ENCODE results near the gene ZMYM5.
"Not testable (repeated sequence)": the region's sequence is repeated elsewhere in the genome, so short reads cannot be mapped to it uniquely, and the experiment has no call there.

Gene ZMYM5

DNA sequence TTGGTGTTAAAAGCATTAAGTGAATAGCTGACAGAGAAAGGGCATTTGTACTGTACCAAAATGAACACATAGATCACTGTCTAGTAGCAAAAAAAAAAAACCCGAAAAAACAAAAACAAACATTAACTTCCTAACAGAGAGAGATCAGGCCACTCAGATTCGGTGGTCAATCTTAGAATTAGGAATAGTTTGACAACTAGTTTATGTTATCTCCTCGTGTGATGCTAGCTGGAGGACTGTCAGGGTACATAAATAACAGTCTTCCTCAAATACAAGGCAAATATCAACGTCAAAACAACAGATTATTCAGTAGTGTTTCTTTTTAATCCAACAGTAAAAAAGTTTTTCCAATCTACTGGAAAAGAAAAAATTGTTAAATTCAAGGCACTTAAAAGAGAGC is 1.7 kb downstream of the ZMYM5 start:
- H3K79me2 ChIP-seq (ENCODE audit: insufficient read depth, low read length): peaks cover 42% of the 10 kb centered on the region
- H3K4me2 ChIP-seq (ENCODE audit: insufficient read depth, low read length): peak overlapping the region; percentile 77
- DNase-seq: no peak
- no peak for TF ChIP-seq EZH2 (IDR thresholded peaks at IDR 0.05; ENCODE audit: borderline replicate concordance, low read depth, low read length, severe bottlenecking)
- TF ChIP-seq, protein P1, sequence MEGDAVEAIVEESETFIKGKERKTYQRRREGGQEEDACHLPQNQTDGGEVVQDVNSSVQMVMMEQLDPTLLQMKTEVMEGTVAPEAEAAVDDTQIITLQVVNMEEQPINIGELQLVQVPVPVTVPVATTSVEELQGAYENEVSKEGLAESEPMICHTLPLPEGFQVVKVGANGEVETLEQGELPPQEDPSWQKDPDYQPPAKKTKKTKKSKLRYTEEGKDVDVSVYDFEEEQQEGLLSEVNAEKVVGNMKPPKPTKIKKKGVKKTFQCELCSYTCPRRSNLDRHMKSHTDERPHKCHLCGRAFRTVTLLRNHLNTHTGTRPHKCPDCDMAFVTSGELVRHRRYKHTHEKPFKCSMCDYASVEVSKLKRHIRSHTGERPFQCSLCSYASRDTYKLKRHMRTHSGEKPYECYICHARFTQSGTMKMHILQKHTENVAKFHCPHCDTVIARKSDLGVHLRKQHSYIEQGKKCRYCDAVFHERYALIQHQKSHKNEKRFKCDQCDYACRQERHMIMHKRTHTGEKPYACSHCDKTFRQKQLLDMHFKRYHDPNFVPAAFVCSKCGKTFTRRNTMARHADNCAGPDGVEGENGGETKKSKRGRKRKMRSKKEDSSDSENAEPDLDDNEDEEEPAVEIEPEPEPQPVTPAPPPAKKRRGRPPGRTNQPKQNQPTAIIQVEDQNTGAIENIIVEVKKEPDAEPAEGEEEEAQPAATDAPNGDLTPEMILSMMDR (IDR thresholded peaks at IDR 0.05; ENCODE audit: borderline replicate concordance, extremely low read depth, low read length, poor library complexity, severe bottlenecking): no peak
- H3K4me1 ChIP-seq (ENCODE audit: insufficient read depth, low read length): peaks cover 21% of the 10 kb centered on the region
- H4K20me1 ChIP-seq (ENCODE audit: insufficient read depth, low read length): no peaks in the 10 kb centered on the region
- H3K4me3 ChIP-seq (ENCODE audit: low read depth in 1 of 2, low read length in 2 of 2): peak overlapping the region; percentile 42 to 75; a peak in 3 of 4 replicates
- H3K27ac ChIP-seq (ENCODE audit: low read length): peak overlapping the region; percentile 68; the same call in 1 of the 2 replicates
- no peaks in the 10 kb centered on the region for H3K9me3 ChIP-seq (ENCODE audit: insufficient read depth, low read length, severe bottlenecking)
- H2AFZ ChIP-seq (ENCODE audit: low read depth, low read length): no peak overlapping the region
- H3K27me3 ChIP-seq (ENCODE audit: insufficient read depth, low read length, poor library complexity): peaks cover 3% of the 10 kb centered on the region
- H3K9ac ChIP-seq (ENCODE audit: low read depth, low read length): peak overlapping the region; percentile 70
- H3K36me3 ChIP-seq (ENCODE audit: insufficient read depth, low read length): no peaks in the 10 kb centered on the region
- no peak for ATAC-seq (ENCODE audit: insufficient read depth, low read depth)

DNA sequence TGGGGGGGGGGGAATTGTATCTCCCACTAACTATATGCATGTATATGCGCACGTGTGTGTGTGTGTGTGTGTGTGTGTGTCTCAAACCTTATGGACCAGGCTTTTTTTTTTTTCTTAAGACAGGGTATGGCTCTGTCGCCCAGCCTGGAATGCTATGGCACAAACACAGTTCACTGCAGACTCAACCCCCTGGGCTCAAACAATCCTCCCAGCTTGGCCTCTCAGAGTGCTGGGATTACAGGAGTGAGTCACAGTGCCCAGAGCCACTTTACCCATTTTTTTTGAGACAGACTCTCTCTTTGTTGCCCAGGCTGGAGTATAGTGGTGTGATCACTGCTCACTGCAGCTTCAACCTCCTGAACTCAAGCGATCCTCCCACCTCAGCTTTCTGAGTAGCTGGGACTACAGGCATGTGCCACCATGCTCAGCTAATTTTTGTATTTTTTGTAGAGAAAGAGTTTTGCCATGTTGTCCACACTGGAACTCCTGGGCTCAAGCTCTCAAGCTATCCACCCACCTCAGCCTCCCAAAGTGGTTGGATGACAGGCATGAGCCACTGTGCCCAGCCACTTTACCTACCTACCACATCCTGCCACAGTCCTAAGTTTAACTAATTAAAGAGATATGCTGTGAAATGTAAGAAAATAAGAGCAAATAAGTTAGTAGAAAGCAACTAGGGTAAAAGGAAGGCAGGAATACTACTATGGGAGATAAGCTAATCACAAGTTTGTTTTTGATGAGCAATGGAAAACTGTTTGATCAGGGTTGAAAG is 2.4 kb downstream of the ZMYM5 start:
- peak; percentile 16 for DNase-seq
- no peak overlapping the region for H3K9ac ChIP-seq (ENCODE audit: low read depth, low read length)

DNA sequence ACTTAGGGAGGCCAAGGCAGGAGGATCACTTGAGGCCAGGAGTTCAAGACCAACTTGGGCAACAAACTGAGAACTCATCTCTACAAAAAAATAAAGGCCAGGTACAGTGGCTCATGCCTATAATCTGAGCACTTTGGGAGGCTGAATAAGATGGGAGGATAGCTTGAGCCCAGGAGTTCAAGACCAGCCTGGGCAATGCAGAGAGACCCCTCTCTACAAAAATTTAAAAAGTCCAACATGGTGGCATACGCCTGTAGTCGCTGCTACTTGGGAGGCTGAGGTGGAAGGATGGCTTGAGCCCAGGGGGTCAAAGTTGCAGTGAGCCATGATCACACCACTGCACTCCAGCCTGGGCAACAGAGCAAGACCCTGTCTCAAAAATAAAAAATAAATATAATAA is 5.8 kb downstream of the ZMYM5 start:
- H4K20me1 ChIP-seq (ENCODE audit: insufficient read depth, low read length); H3K36me3 ChIP-seq (ENCODE audit: insufficient read depth, low read length); H3K9me3 ChIP-seq (ENCODE audit: insufficient read depth, low read length, severe bottlenecking); H2AFZ ChIP-seq (ENCODE audit: low read depth, low read length); H3K4me3 ChIP-seq (ENCODE audit: low read depth in 1 of 2, low read length in 2 of 2); H3K27ac ChIP-seq (ENCODE audit: low read length); H3K9ac ChIP-seq (ENCODE audit: low read depth, low read length); ATAC-seq (ENCODE audit: insufficient read depth, low read depth); H3K27me3 ChIP-seq (ENCODE audit: insufficient read depth, low read length, poor library complexity); H3K4me2 ChIP-seq (ENCODE audit: insufficient read depth, low read length); DNase-seq: not testable (repeated sequence)
- H3K4me1 ChIP-seq (ENCODE audit: insufficient read depth, low read length): peaks cover 15% of the 10 kb centered on the region
- H3K79me2 ChIP-seq (ENCODE audit: insufficient read depth, low read length): peaks cover 47% of the 10 kb centered on the region

More for the DNA sequence above, 2.4 kb downstream of the ZMYM5 start:
- Histone ChIP-seq H4K20me1 (ENCODE audit: insufficient read depth, low read length) (no peaks in the 10 kb centered on the region), H2AFZ (ENCODE audit: low read depth, low read length) (no peak overlapping the region), H3K36me3 (ENCODE audit: insufficient read depth, low read length) (no peaks in the 10 kb centered on the region), H3K4me3 (ENCODE audit: low read depth in 1 of 2, low read length in 2 of 2) (peak overlapping the region in 1 of 2 experiments; percentile 75; a peak in 1 of 4 replicates), H3K4me1 (ENCODE audit: insufficient read depth, low read length) (peaks cover 21% of the 10 kb centered on the region), H3K27me3 (ENCODE audit: insufficient read depth, low read length, poor library complexity) (peaks cover 3% of the 10 kb centered on the region), H3K9me3 (ENCODE audit: insufficient read depth, low read length, severe bottlenecking) (no peaks in the 10 kb centered on the region), H3K27ac (ENCODE audit: low read length) (no peak overlapping the region), H3K79me2 (ENCODE audit: insufficient read depth, low read length) (peaks cover 45% of the 10 kb centered on the region), H3K4me2 (ENCODE audit: insufficient read depth, low read length) (peak overlapping the region; percentile 77)
- ATAC-seq (ENCODE audit: insufficient read depth, low read depth): no peak
- TF ChIP-seq, protein P1 (IDR thresholded peaks at IDR 0.05; ENCODE audit: borderline replicate concordance, extremely low read depth, low read length, poor library complexity, severe bottlenecking): no peak
- no peak for TF ChIP-seq EZH2 (IDR thresholded peaks at IDR 0.05; ENCODE audit: borderline replicate concordance, low read depth, low read length, severe bottlenecking)

DNA sequence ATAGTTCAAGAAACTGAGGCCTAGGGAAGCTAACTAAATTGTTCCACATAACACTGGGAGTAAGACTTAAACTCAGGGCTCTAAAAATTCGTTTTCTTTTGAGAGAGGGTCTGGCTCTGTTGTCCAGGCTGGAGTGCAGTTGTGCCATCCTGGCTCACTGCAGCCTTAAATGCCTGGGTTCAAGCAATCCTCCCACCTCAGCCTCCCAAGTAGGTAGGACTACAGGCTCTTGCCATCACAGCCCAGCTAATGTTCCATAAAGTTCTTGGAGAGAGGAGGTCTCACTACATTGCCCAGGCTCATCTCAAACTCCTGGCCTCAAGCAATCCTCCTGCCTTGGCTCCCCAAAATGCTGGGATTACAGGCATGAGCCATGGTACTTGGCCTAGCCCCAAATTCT is 10.7 kb downstream of the ZMYM5 start:
- H4K20me1 ChIP-seq (ENCODE audit: insufficient read depth, low read length): no peaks in the 10 kb centered on the region
- no peaks in the 10 kb centered on the region for H3K27me3 ChIP-seq (ENCODE audit: insufficient read depth, low read length, poor library complexity)
- peaks cover 3% of the 10 kb centered on the region; the same call in 1 of the 2 replicates for H3K36me3 ChIP-seq (ENCODE audit: insufficient read depth, low read length)
- ATAC-seq (ENCODE audit: insufficient read depth, low read depth) (no peak), DNase-seq (no peak)
- peaks cover 19% of the 10 kb centered on the region for H3K79me2 ChIP-seq (ENCODE audit: insufficient read depth, low read length)
- H3K9me3 ChIP-seq (ENCODE audit: insufficient read depth, low read length, severe bottlenecking): no peaks in the 10 kb centered on the region
- H3K4me1 ChIP-seq (ENCODE audit: insufficient read depth, low read length): no peaks in the 10 kb centered on the region
- no peak overlapping the region for H3K27ac ChIP-seq (ENCODE audit: low read length)
- H3K4me3 ChIP-seq (ENCODE audit: low read depth in 1 of 2, low read length in 2 of 2): no peak overlapping the region
- no peak overlapping the region for H3K9ac ChIP-seq (ENCODE audit: low read depth, low read length)
- no peak overlapping the region for H3K4me2 ChIP-seq (ENCODE audit: insufficient read depth, low read length)
- H2AFZ ChIP-seq (ENCODE audit: low read depth, low read length): no peak overlapping the region
- TF ChIP-seq EZH2 (IDR thresholded peaks at IDR 0.05; ENCODE audit: borderline replicate concordance, low read depth, low read length, severe bottlenecking): no peak
- TF ChIP-seq, protein P1 (IDR thresholded peaks at IDR 0.05; ENCODE audit: borderline replicate concordance, extremely low read depth, low read length, poor library complexity, severe bottlenecking): no peak

All from DND-41 (cell line).